ENCODE measurements around the gene LUZP2.

LUZP2 gene

DNA sequence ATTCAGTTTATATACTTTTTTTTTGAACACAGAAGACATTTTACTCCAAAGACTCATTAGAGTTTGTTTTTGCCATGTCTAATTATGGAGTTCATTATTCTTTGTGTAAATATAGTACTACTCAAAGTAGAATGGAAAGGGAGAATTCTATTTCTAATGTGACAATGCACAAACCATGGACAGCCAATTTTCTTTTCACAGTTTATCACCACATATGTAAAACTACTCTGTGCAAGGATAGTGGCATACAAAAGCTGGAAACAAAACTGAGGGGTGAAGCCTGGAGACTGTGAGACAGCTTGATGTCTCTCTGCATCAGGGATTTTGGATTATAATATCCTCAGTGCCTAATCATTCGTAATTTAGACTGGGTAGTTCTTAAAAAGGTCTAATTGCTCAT is 75.5 kb downstream of the LUZP2 start:
- H3K4me1 ChIP-seq (ENCODE audit: control insufficient read depth, insufficient read depth, low read length): no peaks in the 10 kb centered on the region
- H3K36me3 ChIP-seq (ENCODE audit: control insufficient read depth, insufficient read depth, low read length): no peaks in the 10 kb centered on the region
- no peaks in the 10 kb centered on the region for H3K9me3 ChIP-seq (ENCODE audit: control insufficient read depth, insufficient read depth, low read length)
- no peaks in the 10 kb centered on the region for H3K27me3 ChIP-seq (ENCODE audit: control insufficient read depth, insufficient read depth, low read length)
- no peak overlapping the region for H3K4me3 ChIP-seq (ENCODE audit: low read depth, low read length)
- H3K9ac ChIP-seq (ENCODE audit: low read depth, low read length): no peak overlapping the region

DNA sequence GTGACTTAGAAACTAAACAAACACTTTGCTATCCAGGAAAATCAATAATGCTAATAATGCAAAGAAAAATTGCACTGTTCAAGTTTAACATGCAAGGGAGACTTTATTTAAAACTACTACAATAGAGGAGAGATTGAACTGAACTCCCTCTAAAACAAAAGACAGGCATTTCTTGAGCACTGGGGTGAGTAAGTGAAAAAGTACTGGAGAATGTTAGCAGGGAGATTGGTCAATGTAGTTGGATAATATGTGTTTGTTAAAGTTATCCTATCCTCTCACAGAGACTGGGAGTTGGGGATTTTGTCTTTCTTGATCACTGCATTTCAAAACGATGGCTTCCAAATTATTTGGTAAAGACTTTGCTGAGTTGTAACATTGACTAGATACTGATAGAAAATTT is 77.6 kb downstream of the LUZP2 start:
- H3K36me3 ChIP-seq (ENCODE audit: control insufficient read depth, insufficient read depth, low read length): no peaks in the 10 kb centered on the region

DNA sequence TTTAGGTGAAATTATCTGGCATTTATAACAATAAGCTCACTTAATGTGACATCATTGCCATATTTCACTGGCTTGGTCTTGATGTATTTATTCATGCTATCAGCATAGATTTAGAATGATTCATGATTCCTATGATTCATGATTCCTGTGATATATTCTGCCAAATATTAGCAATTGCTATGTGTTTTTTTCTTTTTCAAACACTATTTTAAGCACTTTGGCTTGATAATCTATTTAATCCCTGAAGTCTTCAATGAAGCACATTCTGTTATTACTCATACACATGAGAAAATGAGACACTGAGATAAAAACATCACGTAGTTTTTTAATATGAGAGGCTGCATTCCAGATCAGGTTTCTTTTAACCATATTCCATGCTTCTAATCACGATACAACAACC is 78.5 kb downstream of the LUZP2 start:
- no peaks in the 10 kb centered on the region for H3K9me3 ChIP-seq (ENCODE audit: control insufficient read depth, insufficient read depth, low read length)
- H3K9ac ChIP-seq (ENCODE audit: low read depth, low read length): no peak overlapping the region
- H3K4me1 ChIP-seq (ENCODE audit: control insufficient read depth, insufficient read depth, low read length): no peaks in the 10 kb centered on the region
- no peaks in the 10 kb centered on the region for H3K36me3 ChIP-seq (ENCODE audit: control insufficient read depth, insufficient read depth, low read length)
- H3K27me3 ChIP-seq (ENCODE audit: control insufficient read depth, insufficient read depth, low read length): no peaks in the 10 kb centered on the region
- H3K4me3 ChIP-seq (ENCODE audit: low read depth, low read length): no peak overlapping the region

More for the DNA sequence above, 77.6 kb downstream of the LUZP2 start:
- Histone ChIP-seq H3K4me1 (ENCODE audit: control insufficient read depth, insufficient read depth, low read length) (no peaks in the 10 kb centered on the region), H3K27me3 (ENCODE audit: control insufficient read depth, insufficient read depth, low read length) (no peaks in the 10 kb centered on the region), H3K9me3 (ENCODE audit: control insufficient read depth, insufficient read depth, low read length) (no peaks in the 10 kb centered on the region), H3K4me3 (ENCODE audit: low read depth, low read length) (no peak overlapping the region), H3K9ac (ENCODE audit: low read depth, low read length) (no peak overlapping the region)

DNA sequence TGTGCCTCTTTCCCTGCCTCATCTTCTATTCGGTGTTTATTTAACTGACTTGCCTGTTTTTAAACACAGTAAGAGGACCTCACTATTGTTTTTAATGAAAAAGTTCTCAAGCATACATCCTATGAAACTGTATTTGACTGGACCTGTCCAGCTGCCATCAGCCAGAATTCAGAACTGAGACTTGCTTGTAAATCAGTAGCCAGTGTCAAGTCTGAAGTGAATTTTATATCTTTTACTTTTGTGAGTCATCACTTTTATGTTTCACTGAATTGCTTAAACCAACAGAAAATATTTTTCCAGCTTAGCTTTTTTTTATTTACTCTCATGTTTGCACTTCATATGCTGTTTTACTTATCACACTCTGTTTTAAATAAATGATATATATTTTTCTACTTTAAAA is 88.3 kb downstream of the LUZP2 start:
- Histone ChIP-seq H3K4me1 (ENCODE audit: control insufficient read depth, insufficient read depth, low read length) (no peaks in the 10 kb centered on the region), H3K36me3 (ENCODE audit: control insufficient read depth, insufficient read depth, low read length) (no peaks in the 10 kb centered on the region), H3K9ac (ENCODE audit: low read depth, low read length) (no peak overlapping the region), H3K4me3 (ENCODE audit: low read depth, low read length) (no peak overlapping the region), H3K27me3 (ENCODE audit: control insufficient read depth, insufficient read depth, low read length) (no peaks in the 10 kb centered on the region), H3K9me3 (ENCODE audit: control insufficient read depth, insufficient read depth, low read length) (no peaks in the 10 kb centered on the region)

DNA sequence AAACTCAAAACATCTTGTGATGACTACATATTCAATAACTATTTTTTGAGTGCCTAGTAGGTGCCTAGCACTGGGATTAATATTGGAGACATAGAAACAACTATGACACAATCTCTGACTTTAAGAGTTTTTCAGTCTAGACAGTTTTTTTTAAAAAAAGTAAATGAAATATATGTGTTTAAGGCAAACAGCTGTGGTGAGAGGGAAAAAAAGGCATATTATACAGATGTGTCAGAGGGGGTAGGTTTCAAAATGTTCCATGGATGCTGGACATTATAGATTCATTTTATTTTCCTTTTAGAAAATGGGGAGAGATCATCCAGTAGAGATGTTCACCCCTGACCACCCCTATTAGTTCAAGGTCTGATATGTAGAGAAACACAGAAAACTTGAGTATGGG is 90.8 kb downstream of the LUZP2 start:
- Histone ChIP-seq H3K36me3 (ENCODE audit: control insufficient read depth, insufficient read depth, low read length) (no peaks in the 10 kb centered on the region), H3K9me3 (ENCODE audit: control insufficient read depth, insufficient read depth, low read length) (no peaks in the 10 kb centered on the region), H3K4me3 (ENCODE audit: low read depth, low read length) (no peak overlapping the region), H3K27me3 (ENCODE audit: control insufficient read depth, insufficient read depth, low read length) (no peaks in the 10 kb centered on the region), H3K4me1 (ENCODE audit: control insufficient read depth, insufficient read depth, low read length) (no peaks in the 10 kb centered on the region), H3K9ac (ENCODE audit: low read depth, low read length) (no peak overlapping the region)

- H3K36me3 ChIP-seq (ENCODE audit: control insufficient read depth, insufficient read depth, low read length): no peaks in the 10 kb centered on the region
Measured at GRCh38 chr11:24588081-24588480, 91.2 kb downstream of the LUZP2 start.

GRCh38 chr11:24589064-24589463 is 92.2 kb downstream of the LUZP2 start:
- Histone ChIP-seq H3K4me1 (ENCODE audit: control insufficient read depth, insufficient read depth, low read length) (no peaks in the 10 kb centered on the region), H3K9ac (ENCODE audit: low read depth, low read length) (no peak overlapping the region), H3K4me3 (ENCODE audit: low read depth, low read length) (no peak overlapping the region), H3K9me3 (ENCODE audit: control insufficient read depth, insufficient read depth, low read length) (no peaks in the 10 kb centered on the region), H3K36me3 (ENCODE audit: control insufficient read depth, insufficient read depth, low read length) (no peaks in the 10 kb centered on the region), H3K27me3 (ENCODE audit: control insufficient read depth, insufficient read depth, low read length) (no peaks in the 10 kb centered on the region)

More at GRCh38 chr11:24588081-24588480, 91.2 kb downstream of the LUZP2 start:
- H3K27me3 ChIP-seq (ENCODE audit: control insufficient read depth, insufficient read depth, low read length): no peaks in the 10 kb centered on the region
- H3K9ac ChIP-seq (ENCODE audit: low read depth, low read length): no peak overlapping the region
- no peaks in the 10 kb centered on the region for H3K4me1 ChIP-seq (ENCODE audit: control insufficient read depth, insufficient read depth, low read length)
- no peaks in the 10 kb centered on the region for H3K9me3 ChIP-seq (ENCODE audit: control insufficient read depth, insufficient read depth, low read length)
- H3K4me3 ChIP-seq (ENCODE audit: low read depth, low read length): no peak overlapping the region

DNA sequence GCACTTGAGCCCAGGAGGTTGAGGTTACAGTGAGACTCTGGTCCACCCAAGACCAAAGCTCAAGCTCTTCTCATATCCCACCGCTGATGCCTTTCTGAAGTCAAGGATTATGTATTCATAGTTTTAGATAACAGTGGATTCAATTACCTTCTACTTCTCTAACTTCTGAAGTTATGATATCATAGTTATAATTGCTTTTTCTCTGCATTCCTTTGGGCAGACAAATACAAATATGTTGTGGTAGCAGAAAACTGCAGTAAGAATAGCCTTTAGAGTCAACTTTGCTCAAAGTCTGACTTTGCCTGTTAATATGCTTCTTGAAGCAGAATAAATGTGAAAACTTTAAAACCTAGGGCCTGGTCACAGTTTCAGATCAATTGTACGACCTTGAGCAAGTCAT is 94.4 kb downstream of the LUZP2 start:
- Histone ChIP-seq H3K9ac (ENCODE audit: low read depth, low read length) (no peak overlapping the region), H3K27me3 (ENCODE audit: control insufficient read depth, insufficient read depth, low read length) (no peaks in the 10 kb centered on the region), H3K4me3 (ENCODE audit: low read depth, low read length) (no peak overlapping the region), H3K9me3 (ENCODE audit: control insufficient read depth, insufficient read depth, low read length) (no peaks in the 10 kb centered on the region), H3K4me1 (ENCODE audit: control insufficient read depth, insufficient read depth, low read length) (no peaks in the 10 kb centered on the region), H3K36me3 (ENCODE audit: control insufficient read depth, insufficient read depth, low read length) (no peaks in the 10 kb centered on the region)

GRCh38 chr11:24592360-24592759 is 95.5 kb downstream of the LUZP2 start:
- H3K27me3 ChIP-seq (ENCODE audit: control insufficient read depth, insufficient read depth, low read length): no peaks in the 10 kb centered on the region
- H3K36me3 ChIP-seq (ENCODE audit: control insufficient read depth, insufficient read depth, low read length): no peaks in the 10 kb centered on the region
- H3K9me3 ChIP-seq (ENCODE audit: control insufficient read depth, insufficient read depth, low read length): no peaks in the 10 kb centered on the region
- H3K9ac ChIP-seq (ENCODE audit: low read depth, low read length): no peak overlapping the region
- no peaks in the 10 kb centered on the region for H3K4me1 ChIP-seq (ENCODE audit: control insufficient read depth, insufficient read depth, low read length)
- no peak overlapping the region for H3K4me3 ChIP-seq (ENCODE audit: low read depth, low read length)

- Histone ChIP-seq H3K4me1 (ENCODE audit: control insufficient read depth, insufficient read depth, low read length) (no peaks in the 10 kb centered on the region), H3K9ac (ENCODE audit: low read depth, low read length) (no peak overlapping the region), H3K9me3 (ENCODE audit: control insufficient read depth, insufficient read depth, low read length) (no peaks in the 10 kb centered on the region), H3K4me3 (ENCODE audit: low read depth, low read length) (no peak overlapping the region), H3K36me3 (ENCODE audit: control insufficient read depth, insufficient read depth, low read length) (no peaks in the 10 kb centered on the region), H3K27me3 (ENCODE audit: control insufficient read depth, insufficient read depth, low read length) (no peaks in the 10 kb centered on the region)
Measured at GRCh38 chr11:24593332-24593731, 96.5 kb downstream of the LUZP2 start.

GRCh38 chr11:24594401-24594800 is 97.5 kb downstream of the LUZP2 start:
- no peak overlapping the region for H3K4me3 ChIP-seq (ENCODE audit: low read depth, low read length)
- H3K9ac ChIP-seq (ENCODE audit: low read depth, low read length): no peak overlapping the region
- H3K27me3 ChIP-seq (ENCODE audit: control insufficient read depth, insufficient read depth, low read length): no peaks in the 10 kb centered on the region
- no peaks in the 10 kb centered on the region for H3K36me3 ChIP-seq (ENCODE audit: control insufficient read depth, insufficient read depth, low read length)
- H3K4me1 ChIP-seq (ENCODE audit: control insufficient read depth, insufficient read depth, low read length): no peaks in the 10 kb centered on the region
- H3K9me3 ChIP-seq (ENCODE audit: control insufficient read depth, insufficient read depth, low read length): no peaks in the 10 kb centered on the region

DNA sequence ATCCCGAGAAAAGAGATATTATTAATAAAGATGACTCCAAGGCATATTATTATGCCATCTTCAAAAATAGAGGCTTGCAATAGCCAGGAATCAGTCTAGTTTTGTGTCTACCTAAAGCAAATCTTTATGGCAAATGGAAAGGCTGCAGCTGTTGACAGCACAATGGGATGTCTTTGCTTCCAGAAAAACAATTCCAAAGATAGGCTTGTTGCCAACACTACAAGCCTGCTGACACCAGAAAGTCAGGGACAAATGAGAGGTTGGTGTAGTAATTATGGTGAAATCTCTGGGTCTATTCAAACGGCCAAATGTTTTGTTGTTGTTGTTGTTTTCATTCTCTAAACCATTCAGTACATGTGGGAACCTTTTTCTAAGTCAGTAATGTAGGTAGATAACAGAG is 101.8 kb downstream of the LUZP2 start:
- H3K4me3 ChIP-seq (ENCODE audit: low read depth, low read length): no peak overlapping the region
- no peaks in the 10 kb centered on the region for H3K36me3 ChIP-seq (ENCODE audit: control insufficient read depth, insufficient read depth, low read length)
- H3K4me1 ChIP-seq (ENCODE audit: control insufficient read depth, insufficient read depth, low read length): no peaks in the 10 kb centered on the region
- H3K9ac ChIP-seq (ENCODE audit: low read depth, low read length): no peak overlapping the region
- H3K9me3 ChIP-seq (ENCODE audit: control insufficient read depth, insufficient read depth, low read length): no peaks in the 10 kb centered on the region
- H3K27me3 ChIP-seq (ENCODE audit: control insufficient read depth, insufficient read depth, low read length): no peaks in the 10 kb centered on the region

Data from iPS-15b (cell line).